Psoas muscle (tissue), 8 donors: ENCODE results near the gene NEURL1B. TPM values are rescaled to one million over a fixed set of nuclear protein-coding genes. Genes with fewer than 3 reads are reported as not detected.

Experiments
- ATAC-seq, 4 donors: fragments of 200-7000 bp; cut with Tn5 transposase; one replicate each; pipeline ENCODE4 v1.9.1; 2020; ENCODE audit warnings: moderate library complexity in 3 of 4, mild to moderate bottlenecking in 2 of 4
- DNase-seq, 2 donors: peaks; one replicate each; pipeline ENCODE4 v3.0.0-alpha.2; 2020
- H3K27ac ChIP-seq: fragments of 200-600 bp; one replicate; pipeline ENCODE4 v1.8.0; 2022
- H3K27me3 ChIP-seq, 3 donors: fragments of 200-600 bp in 1 of 3; one replicate each; pipeline versions ENCODE4 v1.6.1 to v1.8.0; 2013 to 2022; ENCODE audit warnings: low read length in 2 of 3, mild to moderate bottlenecking in 2 of 3, moderate library complexity in 1 of 3; ENCODE audit not compliant: insufficient read depth in 3 of 3
- H3K36me3 ChIP-seq, 2 donors: fragments of 200-600 bp in 1 of 2; one replicate each; pipeline versions ENCODE4 v1.6.1 to v1.8.0; 2013 to 2022; ENCODE audit warnings: low read depth in 1 of 2, mild to moderate bottlenecking in 1 of 2, moderate library complexity in 1 of 2; ENCODE audit not compliant: insufficient read depth in 1 of 2
- H3K4me1 ChIP-seq: fragments of 200-600 bp; one replicate; pipeline ENCODE4 v1.8.0; 2022
- H3K4me3 ChIP-seq: fragments of 200-600 bp; one replicate; pipeline ENCODE4 v1.8.0; 2022; ENCODE audit warnings: mild to moderate bottlenecking
- H3K9me3 ChIP-seq: fragments of 200-600 bp; one replicate; pipeline ENCODE4 v1.8.0; 2022
- WGBS, 3 donors: extraction: QIAGEN DNeasy Blood & Tissue Kit; methylation state at CpG; one replicate each; pipeline versions ENCODE4 v1.1.6 to v1.1.7; 2013; 5-methylcytosine and 5-hydroxymethylcytosine counted together
- intact Hi-C, 2 donors: fragments of 100-400 bp; cut with DNase I; formaldehyde crosslinking; loops; one replicate each; pipeline versions ENCODE4 v1.11.0 to v1.14.2; 2022
- polyA plus RNA-seq, 3 donors: library from polyadenylated mRNA; stranded (reverse); fragments of 200-250 nt; gene quantifications; one replicate each; pipeline ENCODE4 v1.2.3, GENCODE V29; 2013
- total RNA-seq, 4 donors: library from RNA; stranded (reverse); fragmentation: NEBNext Ultra II Directional in 2 of 4; extraction: Animal tissue kit (Norgen Biotek cat#: 25700) in 2 of 4; gene quantifications; one replicate each; pipeline versions ENCODE4 v1.2.1 to v1.2.4, GENCODE V29; 2021 to 2023
- TF ChIP-seq, protein P1 (sequence below): fragments of 200-600 bp; IDR thresholded peaks from one replicate; pipeline ENCODE4 v1.8.0; 2022; ENCODE audit warnings: antibody characterized with exemption
- donor health status: healthy with polysubstance abuse.
- donor health status: DM: no; HTN: no; CAD: no; lungs with moderate emphysema.
- donor health status: Bipolar disorder and iron deficiency.
- donor health status: healthy.
- donor health status: DM: yes; HTN: yes; CAD: no.
- donor health status: DM: no; HTN: no; CAD: no.
- donor health status: DM: no; HTN: no; CAD: no.
- donor health status: DM: yes; HTN: yes; CAD: no.

Gene NEURL1B
- total and polyA plus RNA-seq, 7 donors = 8.0 to 20.4 (median 13.7) TPM

DNA sequence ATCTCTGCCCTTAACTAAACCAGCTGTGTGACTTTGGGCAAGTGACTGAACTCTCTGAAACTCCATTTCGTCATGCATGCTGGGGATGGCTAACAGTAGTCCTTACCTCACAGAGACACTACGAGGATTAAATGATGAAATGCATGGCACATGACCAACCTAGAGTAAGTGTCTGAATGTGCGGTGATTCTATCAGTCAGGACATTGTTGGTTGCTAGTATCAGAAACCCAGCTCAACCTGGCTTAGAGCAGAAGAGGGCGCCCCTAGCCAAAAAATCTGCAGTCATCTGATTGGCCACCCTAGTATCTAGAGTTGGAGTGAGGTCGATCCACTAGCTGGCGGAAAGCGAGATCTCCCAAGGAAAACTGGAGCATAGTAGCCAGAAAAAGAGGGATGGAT, 25.2 kb downstream of the NEURL1B start:
- DNase-seq (no peak), ATAC-seq (peak in 3 of 4 donors; percentile 27 to 44 (median 39))
- Histone ChIP-seq H3K36me3 (peaks cover 0 to 8% of the 10 kb centered on the region in 2 donors), H3K4me3 (no peak overlapping the region), H3K9me3 (no peaks in the 10 kb centered on the region), H3K27ac (no peak overlapping the region), H3K4me1 (peaks cover 9% of the 10 kb centered on the region), H3K27me3 (peaks cover 0 to 12% (median 0%) of the 10 kb centered on the region in 3 donors)
- 52 to 70% (median 56%) methylated on average over 7 of the region's 7 CpGs for WGBS, 3 donors
- intact Hi-C loops = no loop called here
- TF ChIP-seq, protein P1, sequence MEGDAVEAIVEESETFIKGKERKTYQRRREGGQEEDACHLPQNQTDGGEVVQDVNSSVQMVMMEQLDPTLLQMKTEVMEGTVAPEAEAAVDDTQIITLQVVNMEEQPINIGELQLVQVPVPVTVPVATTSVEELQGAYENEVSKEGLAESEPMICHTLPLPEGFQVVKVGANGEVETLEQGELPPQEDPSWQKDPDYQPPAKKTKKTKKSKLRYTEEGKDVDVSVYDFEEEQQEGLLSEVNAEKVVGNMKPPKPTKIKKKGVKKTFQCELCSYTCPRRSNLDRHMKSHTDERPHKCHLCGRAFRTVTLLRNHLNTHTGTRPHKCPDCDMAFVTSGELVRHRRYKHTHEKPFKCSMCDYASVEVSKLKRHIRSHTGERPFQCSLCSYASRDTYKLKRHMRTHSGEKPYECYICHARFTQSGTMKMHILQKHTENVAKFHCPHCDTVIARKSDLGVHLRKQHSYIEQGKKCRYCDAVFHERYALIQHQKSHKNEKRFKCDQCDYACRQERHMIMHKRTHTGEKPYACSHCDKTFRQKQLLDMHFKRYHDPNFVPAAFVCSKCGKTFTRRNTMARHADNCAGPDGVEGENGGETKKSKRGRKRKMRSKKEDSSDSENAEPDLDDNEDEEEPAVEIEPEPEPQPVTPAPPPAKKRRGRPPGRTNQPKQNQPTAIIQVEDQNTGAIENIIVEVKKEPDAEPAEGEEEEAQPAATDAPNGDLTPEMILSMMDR = no peak

DNA sequence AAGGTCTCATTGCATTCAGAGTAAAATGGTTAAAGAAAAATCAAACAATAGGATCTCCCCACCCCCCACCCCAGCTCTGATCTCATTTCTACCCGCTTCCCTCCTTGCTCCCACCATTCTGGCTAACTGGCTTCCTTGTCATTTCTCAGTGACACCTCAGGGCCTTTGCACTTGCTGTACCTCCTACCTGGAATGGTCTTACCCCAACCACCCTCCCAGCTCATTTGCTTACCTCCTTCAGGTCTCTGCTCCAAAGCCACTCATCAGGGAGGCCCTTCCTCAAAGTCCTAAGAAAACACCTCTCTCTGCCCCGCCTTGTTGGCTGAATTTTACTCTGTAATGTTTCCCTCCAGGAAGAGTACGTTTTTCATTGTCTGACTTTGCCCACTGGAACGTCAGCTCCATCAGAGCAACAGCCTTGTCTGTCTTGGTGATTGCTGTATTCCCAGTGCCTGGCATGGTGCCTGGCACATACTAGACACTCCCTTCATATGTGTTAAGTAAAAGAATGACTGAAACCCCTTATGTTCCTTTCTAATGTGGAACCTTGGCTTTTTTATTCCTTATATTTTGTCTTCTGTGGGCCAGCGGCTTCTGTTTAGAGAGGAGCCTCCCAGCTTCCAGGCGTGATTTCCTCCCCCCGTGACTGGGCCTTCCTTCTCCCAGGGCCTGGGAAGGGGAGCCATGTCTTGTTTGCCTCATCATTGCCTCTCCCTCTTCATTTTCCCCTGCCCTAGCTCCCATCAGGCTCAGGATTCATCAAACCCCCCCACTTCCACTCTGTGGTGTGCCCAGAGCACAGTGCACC, 26.9 kb downstream of the NEURL1B start:
- peak overlapping the region; percentile 46 for H3K27ac ChIP-seq
- DNase-seq (no peak), ATAC-seq (no peak)
- intact Hi-C loops = no loop called here
- no peak overlapping the region for H3K4me3 ChIP-seq
- H3K9me3 ChIP-seq = no peaks in the 10 kb centered on the region
- H3K36me3 ChIP-seq = peaks cover 0 to 10% of the 10 kb centered on the region in 2 donors
- peaks cover 0 to 5% (median 0%) of the 10 kb centered on the region in 3 donors for H3K27me3 ChIP-seq
- WGBS, 3 donors = 62 to 68% (median 62%) methylated on average over 7 of the region's 7 CpGs
- peaks cover 6% of the 10 kb centered on the region for H3K4me1 ChIP-seq
- TF ChIP-seq, protein P1 = no peak

DNA sequence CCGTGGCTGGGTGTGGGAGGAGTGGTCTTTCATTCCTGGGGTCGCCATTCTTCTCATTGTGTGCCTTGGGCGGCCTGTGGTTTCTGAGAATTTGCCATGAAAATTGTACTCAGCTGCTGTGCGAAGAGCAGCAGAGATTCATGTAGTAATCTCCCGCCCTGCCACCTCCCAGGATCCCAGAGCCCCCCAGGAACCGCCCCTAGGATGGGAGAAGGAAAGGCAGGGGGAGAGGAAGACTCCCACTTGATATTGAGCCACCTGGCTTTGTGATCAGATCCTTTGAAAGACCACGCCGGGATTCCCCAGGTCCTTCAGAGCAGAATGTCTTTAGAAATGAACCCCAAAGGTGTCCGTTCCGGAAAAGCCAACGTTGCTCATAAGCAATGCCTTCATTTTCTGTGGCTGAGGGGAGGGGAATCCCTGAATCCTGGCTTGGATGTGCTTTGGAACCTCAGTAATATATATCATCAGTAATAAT, 27.6 kb downstream of the NEURL1B start:
- WGBS, 3 donors = 34 to 54% (median 35%) methylated on average over 11 of the region's 11 CpGs
- Histone ChIP-seq H3K4me1 (peaks cover 6% of the 10 kb centered on the region), H3K27ac (peak overlapping the region; percentile 46)

DNA sequence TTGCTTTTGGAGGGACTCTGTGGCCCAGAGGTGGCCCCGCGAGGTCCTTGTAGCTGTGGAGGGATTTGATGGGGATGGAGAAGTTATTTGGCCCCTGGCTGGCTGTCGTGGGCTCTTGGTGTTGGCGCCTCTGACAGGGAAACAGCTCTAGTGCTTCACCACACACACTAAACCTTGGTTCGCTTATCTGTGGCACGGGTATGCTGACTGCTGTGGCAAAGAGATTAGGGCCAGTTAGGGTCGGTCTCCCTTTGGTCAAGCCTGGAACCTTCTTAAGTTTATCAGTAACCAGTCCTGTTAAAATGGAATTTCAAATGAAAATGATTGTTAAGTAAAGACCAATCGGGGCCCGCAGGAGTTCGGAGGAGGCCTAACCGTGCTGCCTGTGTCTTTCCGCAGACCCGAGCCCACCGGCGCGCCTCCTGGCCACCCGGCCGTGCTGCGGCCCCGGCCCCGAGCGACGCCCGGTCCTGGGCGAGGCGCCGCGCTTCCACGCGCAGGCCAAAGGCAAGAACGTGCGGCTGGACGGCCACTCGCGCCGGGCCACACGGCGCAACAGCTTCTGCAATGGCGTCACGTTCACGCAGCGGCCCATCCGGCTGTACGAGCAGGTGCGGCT, 28.4 kb downstream of the NEURL1B start:
- peaks cover 0 to 5% (median 0%) of the 10 kb centered on the region in 3 donors for H3K27me3 ChIP-seq
- WGBS, 3 donors = 85 to 89% (median 86%) methylated on average over 43 to 45 of the region's 45 CpGs
- ATAC-seq (no peak), DNase-seq (no peak)
- no peak overlapping the region for H3K4me3 ChIP-seq
- peaks cover 6% of the 10 kb centered on the region for H3K4me1 ChIP-seq
- TF ChIP-seq, protein P1 = no peak
- no peak overlapping the region for H3K27ac ChIP-seq
- intact Hi-C loops = no loop called here
- peaks cover 0 to 10% of the 10 kb centered on the region in 2 donors for H3K36me3 ChIP-seq
- no peaks in the 10 kb centered on the region for H3K9me3 ChIP-seq

More for the DNA sequence above, 27.6 kb downstream of the NEURL1B start:
- ATAC-seq = no peak
- TF ChIP-seq, protein P1 = no peak
- peaks cover 0 to 5% (median 0%) of the 10 kb centered on the region in 3 donors for H3K27me3 ChIP-seq
- H3K4me3 ChIP-seq = no peak overlapping the region
- intact Hi-C loops = no loop called here
- H3K36me3 ChIP-seq = peaks cover 0 to 10% of the 10 kb centered on the region in 2 donors
- DNase-seq = no peak
- H3K9me3 ChIP-seq = no peaks in the 10 kb centered on the region
